HUDEP-2 (cell line): Measurements from ENCODE around the gene FAM228A.
"Not testable (repeated sequence)": the region's sequence is repeated elsewhere in the genome, so short reads cannot be mapped to it uniquely, and the experiment has no call there.

ENCODE experiments used
- DNase-seq, 76 experiments: peaks; one replicate each; lab custom pipeline; 2025; ENCODE audit not compliant: unreplicated experiment in 76 of 76; lab: John Stamatoyannopoulos, UW

The FAM228A gene

GRCh38 chr2:24174851-24175277 is at the start of gene FAM228A:
FAM228A (plus strand) TSS chr2:24175053; CDS start chr2:24175481, 428 bp downstream.
- no peak for DNase-seq

GRCh38 chr2:24125956-24126355 is 48.9 kb upstream of the FAM228A start:
- DNase-seq: no peak

- DNase-seq: no peak
These were observed 42.3 kb upstream of the FAM228A start for GRCh38 chr2:24132543-24132942.

GRCh38 chr2:24140305-24140704 is 34.5 kb upstream of the FAM228A start:
- not testable (repeated sequence) for DNase-seq

GRCh38 chr2:24147364-24147763 is 27.5 kb upstream of the FAM228A start:
- DNase-seq: no peak

- DNase-seq: no peak
These were observed 22.2 kb upstream of the FAM228A start for GRCh38 chr2:24152413-24153197.

GRCh38 chr2:24153478-24153877 is 21.4 kb upstream of the FAM228A start:
- DNase-seq: no peak

GRCh38 chr2:24158131-24158530 is 16.7 kb upstream of the FAM228A start:
- no peak for DNase-seq

GRCh38 chr2:24159708-24160107 is 15.1 kb upstream of the FAM228A start:
- no peak for DNase-seq

GRCh38 chr2:24160761-24161160 is 14.1 kb upstream of the FAM228A start:
- no peak for DNase-seq

- DNase-seq: no peak
These were observed 12.4 kb upstream of the FAM228A start for GRCh38 chr2:24162494-24162893.

GRCh38 chr2:24163186-24163585 is 11.7 kb upstream of the FAM228A start:
- no peak for DNase-seq

GRCh38 chr2:24163601-24164000 is 11.3 kb upstream of the FAM228A start:
- no peak for DNase-seq

- peak in 42 of 76 experiments; percentile 2 to 58 (median 28) for DNase-seq
These were observed 10.4 kb upstream of the FAM228A start for GRCh38 chr2:24164416-24164973.

- DNase-seq: no peak
These were observed 5.8 kb upstream of the FAM228A start for GRCh38 chr2:24169023-24169422.

- no peak for DNase-seq
These were observed 856 bp downstream of the FAM228A start for GRCh38 chr2:24175631-24176187.

- DNase-seq: no peak
These were observed 1.5 kb downstream of the FAM228A start for GRCh38 chr2:24176326-24176725.

- DNase-seq: no peak
These were observed 4.8 kb downstream of the FAM228A start for GRCh38 chr2:24179683-24180082.

- no peak for DNase-seq
These were observed 7.0 kb downstream of the FAM228A start for GRCh38 chr2:24181849-24182248.

GRCh38 chr2:24182507-24182906 is 7.7 kb downstream of the FAM228A start:
- no peak for DNase-seq

GRCh38 chr2:24183366-24184069 is 8.7 kb downstream of the FAM228A start:
- DNase-seq: no peak
